22Rv1 (cell line): ENCODE results near the gene ADGRB2.
A peak's percentile ranks its signal among the peaks of the same experiment; 100 is the strongest.

Source experiments
- H3K27ac ChIP-seq: fragments of 450-650 bp; 2 replicates; pipeline ENCODE4 v1.5.1; 2017
- ZFX ChIP-seq: fragments of 450-650 bp; IDR thresholded peaks from 2 replicates; pipeline ENCODE4 v1.6.1; 2017; ENCODE audit warnings: antibody characterized with exemption, borderline replicate concordance
- TF ChIP-seq, protein P1 (sequence below): fragments of 450-650 bp; IDR thresholded peaks from 2 replicates; pipeline ENCODE4 v1.5.1; 2017; ENCODE audit warnings: mild to moderate bottlenecking

Gene ADGRB2

GRCh38 chr1:31767225-31767624, 3.1 kb upstream of the ADGRB2 start:
- no peak for TF ChIP-seq ZFX
- TF ChIP-seq, protein P1, sequence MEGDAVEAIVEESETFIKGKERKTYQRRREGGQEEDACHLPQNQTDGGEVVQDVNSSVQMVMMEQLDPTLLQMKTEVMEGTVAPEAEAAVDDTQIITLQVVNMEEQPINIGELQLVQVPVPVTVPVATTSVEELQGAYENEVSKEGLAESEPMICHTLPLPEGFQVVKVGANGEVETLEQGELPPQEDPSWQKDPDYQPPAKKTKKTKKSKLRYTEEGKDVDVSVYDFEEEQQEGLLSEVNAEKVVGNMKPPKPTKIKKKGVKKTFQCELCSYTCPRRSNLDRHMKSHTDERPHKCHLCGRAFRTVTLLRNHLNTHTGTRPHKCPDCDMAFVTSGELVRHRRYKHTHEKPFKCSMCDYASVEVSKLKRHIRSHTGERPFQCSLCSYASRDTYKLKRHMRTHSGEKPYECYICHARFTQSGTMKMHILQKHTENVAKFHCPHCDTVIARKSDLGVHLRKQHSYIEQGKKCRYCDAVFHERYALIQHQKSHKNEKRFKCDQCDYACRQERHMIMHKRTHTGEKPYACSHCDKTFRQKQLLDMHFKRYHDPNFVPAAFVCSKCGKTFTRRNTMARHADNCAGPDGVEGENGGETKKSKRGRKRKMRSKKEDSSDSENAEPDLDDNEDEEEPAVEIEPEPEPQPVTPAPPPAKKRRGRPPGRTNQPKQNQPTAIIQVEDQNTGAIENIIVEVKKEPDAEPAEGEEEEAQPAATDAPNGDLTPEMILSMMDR = no peak
- H3K27ac ChIP-seq = peak overlapping the region; percentile 71

GRCh38 chr1:31765516-31765915, 1.4 kb upstream of the ADGRB2 start:
- TF ChIP-seq, protein P1 = 0 out of 2 replicates have a peak, but pooled peaks have one; percentile 19
- no peak for TF ChIP-seq ZFX
- peak overlapping the region; percentile 71 for H3K27ac ChIP-seq

- peak overlapping the region; percentile 71 for H3K27ac ChIP-seq
- TF ChIP-seq, protein P1 = peak; percentile 60
- TF ChIP-seq ZFX = no peak
Measured at GRCh38 chr1:31765041-31765467, 914 bp upstream of the ADGRB2 start.

DNA sequence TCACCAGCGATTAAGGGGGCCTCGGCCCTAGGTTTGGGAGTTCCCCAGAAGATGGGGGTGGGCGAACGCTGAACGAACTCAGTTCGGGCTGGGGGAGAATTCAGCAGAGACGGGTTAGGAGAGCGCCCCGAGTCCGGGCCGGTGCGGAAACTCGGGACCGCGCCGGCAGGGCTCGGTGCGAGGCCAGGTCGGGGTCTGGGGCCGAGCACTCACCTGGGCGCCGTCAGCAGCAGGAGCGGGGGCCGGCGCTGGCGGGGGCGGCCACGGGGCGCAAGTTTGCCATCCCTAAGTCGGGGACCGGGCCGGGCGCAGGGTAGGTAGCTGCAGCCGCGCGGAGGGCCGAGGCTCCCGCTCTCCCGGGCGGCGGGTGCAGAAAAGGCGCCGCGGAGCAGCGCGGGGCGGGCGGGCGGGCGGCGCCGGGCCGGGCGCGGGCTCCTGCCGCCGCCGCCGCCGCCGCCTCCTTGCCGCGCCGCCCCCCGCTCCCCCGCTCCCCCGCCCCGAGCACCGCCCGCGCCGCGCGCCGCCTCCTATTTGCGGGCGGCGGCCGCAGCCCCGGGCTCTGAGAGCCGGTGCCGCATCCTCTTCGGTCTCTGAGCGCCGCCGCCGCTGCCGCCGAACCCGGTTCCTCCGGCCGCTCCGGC, 349 bp downstream of the ADGRB2 start:
- TF ChIP-seq ZFX = no peak
- TF ChIP-seq, protein P1 = no peak
- peak overlapping the region; percentile 71 for H3K27ac ChIP-seq

- peak overlapping the region; percentile 71 for H3K27ac ChIP-seq
- no peak for TF ChIP-seq ZFX
- TF ChIP-seq, protein P1 = peak; percentile 62
Measured at GRCh38 chr1:31762726-31763670, 1.1 kb downstream of the ADGRB2 start.

GRCh38 chr1:31762323-31762722, 1.8 kb downstream of the ADGRB2 start:
- TF ChIP-seq ZFX = no peak
- TF ChIP-seq, protein P1 = no peak
- H3K27ac ChIP-seq = no peak overlapping the region
